HG02610 (cell line): Measurements from ENCODE around the gene ADAMTS14.

Experiments used
- ATAC-seq: cut with Tn5 transposase; IDR thresholded peaks from one replicate; pipeline ENCODE4 v1.9.1; 2021; ENCODE audit warnings: mild to moderate bottlenecking, moderate library complexity; ENCODE audit not compliant: unreplicated experiment

Gene ADAMTS14

GRCh38 chr10:70747192-70747965 is 75.1 kb downstream of the ADAMTS14 start:
- ATAC-seq: no peak

- ATAC-seq: no peak
Observed at GRCh38 chr10:70748305-70748704, 76.0 kb downstream of the ADAMTS14 start.

DNA sequence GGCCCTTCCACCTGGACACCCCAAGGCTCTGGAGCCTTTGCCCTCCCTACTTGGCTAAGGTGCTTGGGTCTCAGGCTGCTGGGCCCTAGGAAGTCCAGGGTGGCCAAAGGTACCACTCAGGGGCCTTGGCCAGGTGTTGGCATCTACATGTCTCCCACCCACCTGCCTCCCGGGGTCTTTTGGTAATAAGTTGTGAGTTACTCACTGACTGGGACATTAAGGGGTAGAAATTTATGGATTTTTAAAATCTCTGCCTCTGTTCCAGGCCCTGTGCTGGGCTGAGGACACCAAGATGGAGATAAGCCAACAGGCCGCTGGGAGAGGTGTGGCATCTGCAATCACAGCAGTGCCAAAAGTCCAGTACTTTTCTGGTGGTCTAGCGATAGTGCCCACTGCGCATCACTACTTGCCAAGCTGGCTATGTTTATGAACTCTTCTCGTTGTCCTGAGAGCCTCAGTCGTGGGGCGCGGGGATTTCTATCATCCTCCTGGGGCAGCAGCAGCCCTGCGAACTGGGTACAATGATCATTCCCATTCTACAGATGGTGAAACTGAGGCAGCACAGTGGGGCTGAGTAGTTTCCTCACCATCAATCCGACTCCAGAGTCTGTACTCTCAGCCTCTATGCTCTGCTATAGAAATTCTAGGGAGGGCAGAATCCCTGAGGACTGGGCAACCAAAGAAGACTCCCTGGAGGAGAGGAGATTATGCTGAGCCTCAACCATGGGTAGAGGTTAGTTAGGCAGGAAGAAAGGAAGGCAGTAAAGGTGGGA is 76.7 kb downstream of the ADAMTS14 start:
- ATAC-seq: no peak

GRCh38 chr10:70749756-70750155 is 77.5 kb downstream of the ADAMTS14 start:
- no peak for ATAC-seq

DNA sequence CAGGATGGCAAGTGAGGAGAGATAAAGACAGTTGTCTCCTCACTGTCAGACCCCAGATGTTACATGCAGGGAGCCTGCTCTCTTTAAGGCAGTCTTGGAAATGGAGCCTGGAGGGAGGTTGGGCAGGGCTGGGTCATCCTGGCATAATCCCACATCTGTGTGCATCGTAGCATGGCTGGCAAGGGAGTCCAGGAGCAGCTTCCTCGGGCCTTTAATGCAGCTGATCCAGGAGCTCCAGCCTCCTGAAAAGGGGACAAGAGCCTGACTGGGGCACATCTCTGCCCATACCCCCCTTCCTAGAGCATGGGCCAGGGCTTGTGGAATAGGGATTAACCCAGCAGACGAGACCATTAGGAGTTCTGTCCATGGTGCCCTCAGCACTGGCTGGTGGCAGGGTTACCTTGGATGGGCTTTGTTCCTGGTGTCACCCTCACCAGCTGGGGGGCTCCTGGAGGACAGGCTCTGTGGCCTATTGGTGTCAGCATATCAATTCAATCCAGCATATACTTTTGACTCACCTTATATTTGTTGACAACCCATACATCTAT is 77.9 kb downstream of the ADAMTS14 start:
- no peak for ATAC-seq

DNA sequence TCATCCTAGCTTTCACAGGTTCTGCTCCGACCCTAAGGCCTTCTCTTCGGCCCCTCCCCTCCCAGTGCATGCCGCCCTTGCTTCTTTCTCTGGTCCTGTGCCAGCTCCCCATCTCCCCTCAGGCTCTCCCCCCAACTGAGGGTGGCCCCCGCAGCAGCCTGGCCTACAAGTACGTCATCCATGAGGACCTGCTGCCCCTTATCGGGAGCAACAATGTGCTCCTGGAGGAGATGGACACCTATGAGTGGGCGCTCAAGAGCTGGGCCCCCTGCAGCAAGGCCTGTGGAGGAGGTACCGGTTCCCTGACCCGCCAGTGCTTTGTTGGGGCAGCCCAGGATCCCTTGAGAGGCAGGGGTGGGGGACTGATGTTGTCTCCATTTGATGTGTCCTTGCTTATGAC is 79.0 kb downstream of the ADAMTS14 start:
- no peak for ATAC-seq

- no peak for ATAC-seq
Observed at GRCh38 chr10:70751991-70752390, 79.7 kb downstream of the ADAMTS14 start.

- no peak for ATAC-seq
Observed at GRCh38 chr10:70752571-70752970, 80.3 kb downstream of the ADAMTS14 start.

DNA sequence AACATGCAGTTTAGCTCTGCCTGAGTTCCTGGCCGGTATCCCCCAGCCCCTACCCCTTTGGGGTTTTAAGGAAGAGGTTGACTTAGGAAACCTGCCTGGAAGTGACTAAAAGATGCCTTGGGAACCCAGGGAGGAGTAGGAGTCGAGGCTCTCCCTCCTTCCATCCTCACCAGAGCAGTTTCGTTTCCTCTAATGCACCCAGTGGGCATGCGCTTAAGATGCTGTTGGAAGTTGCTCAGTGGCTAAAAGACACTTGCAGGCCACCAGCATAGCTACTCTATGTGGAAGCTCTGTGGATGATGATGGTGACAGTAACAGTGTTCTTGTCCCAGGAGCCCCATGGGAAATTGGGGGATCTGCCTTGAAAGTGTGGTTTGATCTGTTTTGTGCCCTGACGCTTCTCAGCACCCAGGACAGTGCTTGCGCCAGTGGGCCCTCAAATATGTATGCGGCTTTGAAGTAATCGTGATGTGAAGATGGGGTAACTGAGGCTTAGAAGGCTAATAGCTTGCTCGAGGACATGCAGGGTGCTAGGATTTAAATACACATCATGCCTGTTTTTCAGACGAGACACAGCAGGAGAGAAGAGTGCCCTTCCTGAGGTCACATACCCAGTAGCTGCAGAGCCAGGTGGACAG is 80.8 kb downstream of the ADAMTS14 start:
- ATAC-seq: no peak

DNA sequence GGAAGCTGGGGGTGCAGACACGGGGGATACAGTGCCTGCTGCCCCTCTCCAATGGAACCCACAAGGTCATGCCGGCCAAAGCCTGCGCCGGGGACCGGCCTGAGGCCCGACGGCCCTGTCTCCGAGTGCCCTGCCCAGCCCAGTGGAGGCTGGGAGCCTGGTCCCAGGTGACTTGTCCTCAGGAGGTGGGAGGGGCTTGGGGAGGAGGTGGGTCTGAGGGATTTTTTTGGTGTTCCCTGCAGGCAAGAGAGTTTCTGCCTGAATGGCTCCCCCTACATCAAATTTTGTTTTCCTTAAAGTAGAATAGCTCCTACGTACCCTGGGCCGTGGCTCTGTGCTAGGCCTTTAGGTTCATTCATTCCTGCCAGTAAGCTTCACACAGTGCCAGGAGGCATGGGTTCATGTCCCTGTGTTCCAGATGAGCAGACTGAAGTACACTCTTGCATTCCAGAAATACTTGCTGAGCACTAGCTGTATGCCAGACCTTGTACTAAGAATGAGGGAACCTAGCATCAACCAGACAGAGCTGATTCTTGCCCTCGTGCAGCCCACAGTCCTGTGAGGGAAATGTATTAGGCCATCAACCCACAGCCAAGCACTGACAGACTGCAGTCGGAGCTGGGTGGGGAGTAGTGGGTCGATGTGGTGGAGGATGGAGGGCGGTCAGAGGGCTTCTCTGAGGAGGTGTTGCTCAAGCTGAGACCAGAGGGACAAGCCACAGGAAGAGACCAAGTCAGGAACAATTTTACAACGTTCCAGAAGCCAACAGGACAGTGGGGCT is 81.7 kb downstream of the ADAMTS14 start:
- ATAC-seq: no peak

DNA sequence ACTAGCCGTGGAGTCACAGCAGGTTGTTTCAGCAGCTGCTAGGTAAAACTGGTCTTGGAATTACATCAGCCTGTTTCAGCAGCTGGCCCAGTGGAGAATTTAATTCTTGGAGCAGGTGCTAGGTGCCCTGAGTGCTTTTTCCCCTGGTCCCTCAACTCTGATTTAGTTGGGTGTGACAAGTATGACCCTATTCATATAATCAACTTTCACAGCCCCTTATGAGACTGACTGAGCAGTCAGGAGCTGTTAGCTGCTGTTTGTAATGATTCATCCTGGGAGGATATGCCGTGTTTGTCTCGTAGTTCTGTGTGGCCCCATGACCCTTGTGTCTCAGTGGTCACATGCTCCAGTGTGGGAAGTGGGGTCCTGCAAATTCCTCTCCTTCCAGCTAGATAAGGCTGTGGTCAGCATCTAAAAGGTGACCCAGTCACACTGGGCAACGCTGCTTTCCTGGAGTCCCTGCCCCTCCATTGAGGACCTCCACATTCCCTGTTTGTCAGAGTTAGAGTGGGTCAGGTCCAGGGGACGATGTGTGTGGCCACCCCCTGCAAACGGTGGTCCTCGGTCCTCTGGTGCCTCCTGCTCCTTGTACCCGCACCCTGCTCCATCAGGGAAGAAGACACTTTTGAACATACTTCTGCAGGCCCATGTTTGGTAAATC is 84.5 kb downstream of the ADAMTS14 start:
- ATAC-seq: no peak

- no peak for ATAC-seq
Observed at GRCh38 chr10:70757856-70758255, 85.5 kb downstream of the ADAMTS14 start.

DNA sequence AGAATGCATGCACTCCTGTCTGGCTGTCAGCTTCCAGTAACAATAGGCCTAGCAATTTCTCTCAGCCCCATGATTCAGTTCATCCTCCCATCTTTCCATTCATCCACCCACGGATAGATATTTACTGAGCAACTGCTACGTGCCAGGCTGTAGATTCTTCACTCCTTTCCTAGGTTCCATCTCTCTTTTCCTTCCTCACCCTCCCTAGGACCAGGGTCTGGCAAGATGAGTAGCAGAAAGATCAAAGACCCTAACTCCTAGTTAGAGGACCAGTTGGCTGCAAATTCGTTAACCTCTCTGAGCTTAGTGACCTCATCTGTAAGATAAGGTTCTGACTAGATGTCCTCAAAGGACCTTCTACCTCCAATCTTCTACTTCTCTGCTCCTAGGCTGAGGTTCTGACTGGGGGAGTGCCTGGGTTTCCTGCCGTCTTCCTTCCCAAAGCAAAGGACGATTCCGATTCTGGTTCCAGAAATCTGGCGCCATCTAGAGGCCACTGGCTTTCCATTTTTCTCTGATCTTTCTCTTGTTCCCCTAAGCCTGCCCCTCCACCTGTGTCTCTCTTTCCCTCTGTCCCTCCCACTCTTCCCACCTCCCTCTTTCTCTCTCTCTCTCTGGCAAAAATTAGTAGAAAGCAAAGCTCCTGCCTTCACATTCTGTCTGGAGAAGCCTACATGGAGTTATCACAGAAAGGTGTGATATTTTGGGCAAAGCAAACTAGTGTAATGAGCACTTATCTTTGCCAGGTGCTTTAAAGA is 86.6 kb downstream of the ADAMTS14 start:
- no peak for ATAC-seq

GRCh38 chr10:70759781-70760180 is 87.5 kb downstream of the ADAMTS14 start:
- ATAC-seq: no peak

DNA sequence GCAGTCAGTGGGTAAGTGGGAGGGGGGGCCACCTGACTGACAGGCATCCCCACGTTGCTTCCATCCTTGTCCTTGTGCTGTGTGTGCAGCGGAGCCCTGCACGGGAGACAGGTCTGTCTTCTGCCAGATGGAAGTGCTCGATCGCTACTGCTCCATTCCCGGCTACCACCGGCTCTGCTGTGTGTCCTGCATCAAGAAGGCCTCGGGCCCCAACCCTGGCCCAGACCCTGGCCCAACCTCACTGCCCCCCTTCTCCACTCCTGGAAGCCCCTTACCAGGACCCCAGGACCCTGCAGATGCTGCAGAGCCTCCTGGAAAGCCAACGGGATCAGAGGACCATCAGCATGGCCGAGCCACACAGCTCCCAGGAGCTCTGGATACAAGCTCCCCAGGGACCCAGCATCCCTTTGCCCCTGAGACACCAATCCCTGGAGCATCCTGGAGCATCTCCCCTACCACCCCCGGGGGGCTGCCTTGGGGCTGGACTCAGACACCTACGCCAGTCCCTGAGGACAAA is 88.0 kb downstream of the ADAMTS14 start:
- ATAC-seq: no peak

GRCh38 chr10:70761031-70761601 is 88.8 kb downstream of the ADAMTS14 start:
- no peak for ATAC-seq

DNA sequence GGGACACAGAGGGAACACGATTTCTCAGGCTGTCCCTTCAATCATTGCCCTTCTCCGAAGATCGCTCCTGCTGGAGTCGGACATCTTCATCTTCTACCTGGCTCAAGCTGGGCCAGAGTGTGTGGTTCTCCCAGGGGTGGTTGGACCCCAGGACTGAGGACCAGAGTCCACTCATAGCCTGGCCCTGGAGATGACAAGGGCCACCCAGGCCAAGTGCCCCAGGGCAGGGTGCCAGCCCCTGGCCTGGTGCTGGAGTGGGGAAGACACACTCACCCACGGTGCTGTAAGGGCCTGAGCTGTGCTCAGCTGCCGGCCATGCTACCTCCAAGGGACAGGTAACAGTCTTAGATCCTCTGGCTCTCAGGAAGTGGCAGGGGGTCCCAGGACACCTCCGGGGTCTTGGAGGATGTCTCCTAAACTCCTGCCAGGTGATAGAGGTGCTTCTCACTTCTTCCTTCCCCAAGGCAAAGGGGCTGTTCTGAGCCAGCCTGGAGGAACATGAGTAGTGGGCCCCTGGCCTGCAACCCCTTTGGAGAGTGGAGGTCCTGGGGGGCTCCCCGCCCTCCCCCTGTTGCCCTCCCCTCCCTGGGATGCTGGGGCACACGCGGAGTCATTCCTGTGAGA is 89.5 kb downstream of the ADAMTS14 start:
- no peak for ATAC-seq

- ATAC-seq: no peak
Observed at GRCh38 chr10:70762441-70763175, 90.3 kb downstream of the ADAMTS14 start.
